Fibroblast of upper back skin (primary cell): ENCODE measurements around the gene CCDC106.

Experiments used
- DNase-seq: peaks from one replicate; pipeline ENCODE4 v3.0.0-alpha.2; 2013

The CCDC106 gene

DNA sequence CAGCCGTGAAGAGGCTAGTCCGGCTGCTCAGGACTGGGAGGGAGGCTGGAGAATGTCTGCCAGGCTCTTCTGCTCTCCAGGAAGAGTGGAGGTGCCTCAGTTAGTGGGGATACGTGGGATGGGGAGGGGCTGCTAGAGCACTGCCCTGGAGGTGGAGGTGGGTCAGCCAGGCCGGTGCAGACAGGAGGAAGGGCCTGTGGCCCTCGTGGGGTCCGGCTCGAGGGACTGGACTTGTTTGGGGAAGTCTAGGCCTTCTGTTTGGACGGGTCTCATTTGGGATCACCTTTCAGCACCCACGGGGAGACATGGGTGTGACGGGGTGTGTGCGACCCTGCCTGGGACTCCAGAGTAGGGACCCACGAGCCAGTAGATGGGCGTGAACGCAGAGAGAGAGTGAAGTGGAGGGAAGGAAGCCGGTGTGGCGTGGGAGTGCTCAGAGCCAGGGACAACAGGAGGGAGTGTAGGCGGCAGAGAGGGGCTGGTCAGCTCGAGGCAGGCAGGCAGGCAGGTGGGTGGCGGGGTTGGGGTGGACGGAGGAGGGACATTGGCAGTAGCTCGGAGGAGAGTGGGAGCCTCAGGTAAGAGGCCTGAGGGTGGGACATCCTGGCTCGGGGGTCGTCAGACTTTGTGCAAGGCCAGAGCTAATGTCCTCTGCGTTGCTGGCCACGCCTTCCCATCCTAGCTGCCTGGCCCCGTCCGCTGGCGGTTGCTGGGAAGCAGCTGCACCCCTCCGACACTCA lies 38.5 kb downstream of the CCDC106 start:
- no peak for DNase-seq

DNA sequence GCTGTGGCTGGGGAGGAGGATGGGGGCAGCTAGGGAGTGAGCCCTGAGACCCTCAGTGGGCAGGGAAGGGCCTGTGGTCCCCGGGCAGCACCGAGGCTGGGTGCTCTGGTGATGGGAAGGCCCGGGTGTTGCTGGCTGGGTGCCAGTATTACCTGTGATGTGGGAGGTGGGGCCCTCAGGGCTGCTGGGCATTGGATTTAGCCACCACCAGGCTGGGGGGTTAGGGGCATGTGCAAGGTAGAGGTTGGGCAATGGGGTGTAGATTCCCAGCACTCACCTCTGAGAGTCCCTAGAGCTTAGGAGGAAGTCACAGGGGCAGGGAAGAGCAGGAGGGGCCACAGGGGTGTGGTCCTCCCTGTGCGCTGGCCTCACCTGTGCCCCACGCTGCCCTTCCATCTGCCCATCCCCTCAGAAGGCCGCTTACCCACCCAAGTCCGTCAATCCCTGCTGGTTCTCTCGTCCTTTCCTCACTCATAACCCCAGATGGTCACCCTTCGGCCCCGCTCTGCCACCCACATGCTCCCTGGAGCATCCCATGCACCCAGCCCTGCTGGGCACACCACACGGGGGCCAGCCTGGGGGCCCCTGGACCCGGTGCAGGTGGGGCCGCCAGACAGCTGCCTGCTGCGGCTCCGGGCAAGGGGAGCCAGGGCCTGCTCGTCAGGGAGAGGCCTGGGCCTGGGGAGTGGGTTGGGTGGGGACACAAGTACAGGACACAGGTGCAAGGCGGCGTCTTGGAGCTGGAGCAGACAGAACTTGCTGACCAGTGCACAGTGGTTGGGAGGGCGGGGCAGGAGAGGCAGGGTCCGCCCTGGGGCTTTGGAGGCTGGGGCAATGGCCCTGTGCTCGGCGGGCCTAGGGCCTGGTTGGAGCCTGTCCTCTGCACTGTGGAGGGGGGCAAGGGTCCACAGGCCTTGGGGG lies 39.5 kb downstream of the CCDC106 start:
- DNase-seq = no peak

DNA sequence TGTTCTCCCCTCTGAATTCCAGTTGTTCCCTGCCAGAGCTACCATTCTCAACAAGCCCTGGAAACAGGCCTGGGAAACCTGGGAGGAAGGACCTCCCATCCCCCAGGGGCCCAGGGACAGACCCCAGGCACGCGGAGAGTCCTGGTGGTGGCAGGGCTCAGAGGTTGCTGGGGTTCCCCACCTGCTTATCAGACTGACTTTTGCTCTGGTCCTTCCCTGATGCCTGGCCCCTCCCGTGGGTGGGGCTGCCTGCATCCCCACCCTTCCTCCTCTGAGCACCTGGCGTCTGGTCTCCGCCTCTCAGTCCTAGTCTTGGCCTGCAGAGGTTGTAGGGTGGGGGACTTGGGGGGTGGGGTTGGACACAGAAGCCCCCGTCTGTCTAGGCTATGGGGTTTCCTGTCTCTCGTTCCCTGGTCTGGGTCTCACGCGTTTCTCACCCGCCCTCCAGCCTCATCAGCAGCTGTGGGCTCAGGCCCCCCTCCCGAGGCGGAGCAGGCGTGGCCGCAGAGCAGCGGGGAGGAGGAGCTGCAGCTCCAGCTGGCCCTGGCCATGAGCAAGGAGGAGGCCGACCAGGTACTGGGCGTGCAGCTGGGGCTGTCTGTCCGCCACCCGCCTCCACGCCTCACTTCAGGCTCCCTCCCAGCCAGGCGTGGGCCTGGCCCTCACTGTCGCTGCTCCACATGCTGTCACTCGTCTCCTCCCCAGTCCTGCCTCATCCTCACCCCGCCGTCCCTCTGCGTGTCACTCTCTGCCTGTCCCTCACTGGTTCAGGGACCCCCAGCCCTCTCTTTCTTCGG lies 40.6 kb downstream of the CCDC106 start:
- no peak for DNase-seq

DNA sequence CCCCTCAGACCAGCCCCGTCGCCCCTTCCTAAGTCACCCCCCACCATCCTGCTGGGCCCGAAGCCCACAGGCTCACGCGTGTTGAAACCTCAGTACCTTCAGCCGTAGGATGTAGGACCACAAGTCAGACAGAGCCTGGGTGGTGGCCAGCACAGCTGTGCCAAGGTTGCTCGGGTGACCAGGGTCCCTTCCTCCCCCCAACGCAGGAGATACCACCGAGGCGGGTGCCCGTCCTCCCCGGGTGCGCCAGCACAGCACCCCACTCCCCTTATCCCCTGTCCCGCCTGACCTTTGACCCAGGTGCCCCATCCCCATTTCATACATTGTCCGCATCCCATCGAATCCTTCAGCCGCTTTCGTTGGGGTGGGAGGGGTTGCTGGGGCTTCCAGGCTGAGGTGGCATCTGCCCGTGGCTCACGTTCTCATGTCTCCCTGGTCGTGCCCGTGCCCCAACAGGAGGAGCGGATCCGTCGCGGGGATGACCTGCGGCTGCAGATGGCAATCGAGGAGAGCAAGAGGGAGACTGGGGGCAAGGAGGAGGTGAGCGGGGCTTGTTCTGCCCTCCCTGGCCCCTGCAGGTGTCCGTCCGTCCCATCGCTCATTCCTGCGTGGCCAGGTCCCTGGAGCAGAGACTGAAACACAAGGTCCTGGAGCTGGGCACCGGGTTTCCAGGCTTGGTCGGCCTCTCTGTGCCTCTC lies 41.5 kb downstream of the CCDC106 start:
- no peak for DNase-seq

DNA sequence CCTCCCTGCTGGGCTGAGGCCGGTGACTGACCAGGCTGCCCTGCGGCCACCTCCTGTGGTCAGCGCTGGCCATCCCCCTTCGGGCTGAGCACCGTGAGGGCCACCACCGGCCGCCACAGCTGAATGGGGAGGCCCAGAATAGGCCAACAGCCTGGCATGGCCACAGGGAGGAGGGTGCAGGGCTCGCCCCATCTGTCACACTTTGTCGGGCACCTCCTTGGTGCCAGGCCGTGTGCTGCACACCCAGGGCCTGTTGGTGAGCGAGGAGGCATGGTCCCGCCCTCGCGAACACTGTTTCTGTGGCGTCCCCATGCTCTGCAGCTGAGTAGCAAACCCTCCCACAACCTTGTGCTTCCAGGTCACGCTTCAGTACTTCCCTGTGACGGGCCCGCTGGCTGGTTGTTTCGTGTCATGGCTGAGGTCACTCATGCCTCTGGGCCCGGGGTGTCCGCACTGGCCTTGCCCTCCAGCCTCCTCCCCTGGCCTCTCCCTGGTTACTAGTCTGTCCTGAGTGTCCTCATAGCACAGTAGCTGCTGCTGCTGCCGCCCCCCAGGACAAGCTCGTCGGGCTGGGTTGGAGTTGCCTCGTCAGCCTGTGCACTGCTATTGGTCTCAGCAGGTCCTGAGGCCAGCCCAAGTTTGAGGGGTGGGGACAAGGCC lies 42.2 kb downstream of the CCDC106 start:
- no peak for DNase-seq

DNA sequence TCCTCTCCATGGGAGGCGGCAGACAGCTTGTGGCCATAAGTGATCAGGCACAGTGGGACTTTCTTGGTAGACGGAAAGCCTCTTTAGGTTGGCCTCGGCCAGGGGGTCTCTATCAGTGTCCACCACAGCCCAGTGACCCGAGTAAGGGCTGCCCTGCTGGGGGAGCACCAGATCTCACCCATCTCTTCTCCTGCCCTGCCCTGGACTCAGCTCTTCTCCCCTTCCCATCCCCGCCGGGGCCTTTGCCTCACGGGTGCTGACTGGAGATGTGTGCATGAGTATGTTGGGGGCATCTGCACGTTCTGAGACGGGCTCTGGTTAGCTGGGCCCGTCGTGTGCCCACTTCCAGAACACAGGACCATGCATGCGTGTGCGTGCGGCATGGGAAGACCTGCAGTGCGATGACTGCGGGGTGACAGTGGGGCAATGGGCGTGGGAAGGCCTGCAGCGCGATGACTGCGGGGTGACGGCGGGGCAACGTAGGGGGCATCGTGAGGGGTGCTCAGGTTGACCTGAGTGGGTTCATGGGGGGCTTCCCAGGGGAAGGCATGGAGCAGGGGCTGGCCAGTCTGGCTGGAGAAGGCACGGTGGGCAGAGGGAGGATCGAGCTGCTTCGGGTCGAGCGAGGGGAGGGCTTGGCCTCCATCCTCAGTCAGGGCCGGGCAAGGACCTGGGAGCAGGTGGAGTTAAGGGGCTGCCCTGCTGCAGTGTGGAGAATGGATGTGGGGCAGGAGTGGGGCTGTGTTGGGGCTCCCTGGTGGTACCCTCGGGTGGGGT lies 42.9 kb downstream of the CCDC106 start:
- no peak for DNase-seq

DNA sequence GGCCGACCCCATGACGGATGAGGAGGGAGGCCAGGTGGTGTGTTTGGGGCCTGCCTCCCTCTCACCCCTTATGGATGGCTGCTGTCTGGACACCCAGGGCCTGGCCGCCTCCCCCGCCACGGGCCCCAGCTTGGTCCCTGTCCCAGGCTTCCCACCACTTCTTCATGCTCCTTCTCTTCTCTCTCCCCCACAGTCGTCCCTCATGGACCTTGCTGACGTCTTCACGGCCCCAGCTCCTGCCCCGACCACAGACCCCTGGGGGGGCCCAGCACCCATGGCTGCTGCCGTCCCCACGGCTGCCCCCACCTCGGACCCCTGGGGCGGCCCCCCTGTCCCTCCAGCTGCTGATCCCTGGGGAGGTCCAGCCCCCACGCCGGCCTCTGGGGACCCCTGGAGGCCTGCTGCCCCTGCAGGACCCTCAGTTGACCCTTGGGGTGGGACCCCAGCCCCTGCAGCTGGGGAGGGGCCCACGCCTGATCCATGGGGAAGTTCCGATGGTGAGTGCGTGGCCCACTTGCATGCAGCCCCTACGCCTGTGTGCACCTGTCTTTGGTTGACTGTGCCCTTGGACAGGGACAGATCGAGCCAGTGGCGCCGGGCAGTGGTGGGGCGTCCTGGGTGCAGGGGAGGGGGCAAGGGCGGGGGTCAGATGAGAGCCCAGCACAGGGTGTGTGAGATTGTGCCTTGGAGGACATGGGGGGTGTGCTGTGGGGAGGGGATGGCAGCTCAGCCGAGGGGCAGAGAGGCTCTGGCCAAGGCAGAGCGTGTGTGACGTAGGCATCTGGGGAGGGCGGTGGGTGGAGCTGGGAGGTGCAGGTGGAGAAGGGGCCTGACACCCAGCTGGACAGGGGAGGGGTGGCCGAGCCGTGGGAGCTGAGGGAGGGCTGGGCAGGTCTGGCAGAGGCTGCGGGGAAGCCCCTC lies 43.8 kb downstream of the CCDC106 start:
- no peak for DNase-seq

DNA sequence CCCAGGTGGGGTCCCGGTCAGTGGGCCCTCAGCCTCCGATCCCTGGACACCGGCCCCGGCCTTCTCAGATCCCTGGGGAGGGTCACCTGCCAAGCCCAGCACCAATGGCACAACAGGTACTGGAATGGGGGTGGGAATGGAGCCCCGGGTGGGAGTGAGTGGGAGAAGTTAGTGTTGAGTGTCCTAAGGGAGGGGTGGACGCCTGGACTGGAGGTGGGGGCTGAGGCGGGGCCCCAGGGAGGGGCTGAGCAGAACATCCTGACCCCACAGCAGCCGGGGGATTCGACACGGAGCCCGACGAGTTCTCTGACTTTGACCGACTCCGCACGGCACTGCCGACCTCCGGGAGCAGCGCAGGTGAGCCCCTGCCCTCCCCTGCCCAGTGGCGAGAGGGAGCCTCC lies 44.7 kb downstream of the CCDC106 start:
- no peak for DNase-seq

DNA sequence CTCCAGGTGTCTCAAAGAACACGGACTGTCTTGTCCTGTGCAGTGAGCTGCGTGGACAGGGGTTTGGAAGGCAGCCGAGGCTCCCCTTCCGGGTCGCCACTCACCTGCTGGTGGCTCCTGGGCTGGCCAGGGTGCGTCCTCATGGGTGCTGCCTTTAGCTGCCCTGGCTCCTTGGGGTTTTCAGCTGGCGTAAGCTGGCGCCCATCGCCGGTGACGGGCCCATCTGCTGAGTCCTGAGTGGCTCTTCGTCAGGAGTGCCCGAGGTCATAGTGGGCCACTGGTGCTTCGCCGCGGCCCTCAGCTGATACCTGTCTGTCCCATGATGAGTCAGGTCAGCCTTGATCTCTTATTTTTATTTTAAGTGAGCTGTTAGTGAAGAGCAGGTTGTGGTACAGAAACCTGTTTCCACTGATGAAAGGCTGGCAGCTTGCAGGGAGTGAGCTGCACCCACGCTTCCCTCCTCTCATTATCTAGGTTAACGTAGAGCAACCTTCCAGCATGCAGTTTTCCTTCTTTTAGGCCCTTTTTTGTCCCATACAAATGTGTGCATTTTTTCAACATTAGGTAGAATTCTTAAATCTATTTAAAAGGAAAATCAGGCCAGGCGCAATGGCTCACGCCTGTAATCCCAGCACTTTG lies 45.4 kb downstream of the CCDC106 start:
- no peak for DNase-seq

DNA sequence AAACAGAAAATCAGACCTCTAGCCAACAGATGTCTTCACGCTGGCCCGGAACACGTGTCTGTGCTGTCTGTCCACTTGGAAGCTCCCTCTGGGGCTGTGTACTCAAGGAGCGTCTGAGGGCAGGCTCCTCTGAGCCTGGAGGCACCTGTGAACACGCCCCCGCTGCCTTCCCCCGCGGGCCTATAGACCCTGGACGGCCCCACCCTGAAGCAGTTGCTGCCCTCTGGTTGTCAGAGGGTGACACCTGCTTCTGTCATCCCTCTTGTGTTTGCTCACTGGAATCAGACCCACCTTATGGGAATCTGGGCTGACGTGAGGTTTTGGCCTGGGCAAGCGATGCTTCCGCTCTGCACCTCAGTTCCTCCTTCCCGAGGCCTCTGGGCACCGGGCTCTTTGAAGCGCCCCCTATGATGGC lies 46.2 kb downstream of the CCDC106 start:
- DNase-seq = no peak

DNA sequence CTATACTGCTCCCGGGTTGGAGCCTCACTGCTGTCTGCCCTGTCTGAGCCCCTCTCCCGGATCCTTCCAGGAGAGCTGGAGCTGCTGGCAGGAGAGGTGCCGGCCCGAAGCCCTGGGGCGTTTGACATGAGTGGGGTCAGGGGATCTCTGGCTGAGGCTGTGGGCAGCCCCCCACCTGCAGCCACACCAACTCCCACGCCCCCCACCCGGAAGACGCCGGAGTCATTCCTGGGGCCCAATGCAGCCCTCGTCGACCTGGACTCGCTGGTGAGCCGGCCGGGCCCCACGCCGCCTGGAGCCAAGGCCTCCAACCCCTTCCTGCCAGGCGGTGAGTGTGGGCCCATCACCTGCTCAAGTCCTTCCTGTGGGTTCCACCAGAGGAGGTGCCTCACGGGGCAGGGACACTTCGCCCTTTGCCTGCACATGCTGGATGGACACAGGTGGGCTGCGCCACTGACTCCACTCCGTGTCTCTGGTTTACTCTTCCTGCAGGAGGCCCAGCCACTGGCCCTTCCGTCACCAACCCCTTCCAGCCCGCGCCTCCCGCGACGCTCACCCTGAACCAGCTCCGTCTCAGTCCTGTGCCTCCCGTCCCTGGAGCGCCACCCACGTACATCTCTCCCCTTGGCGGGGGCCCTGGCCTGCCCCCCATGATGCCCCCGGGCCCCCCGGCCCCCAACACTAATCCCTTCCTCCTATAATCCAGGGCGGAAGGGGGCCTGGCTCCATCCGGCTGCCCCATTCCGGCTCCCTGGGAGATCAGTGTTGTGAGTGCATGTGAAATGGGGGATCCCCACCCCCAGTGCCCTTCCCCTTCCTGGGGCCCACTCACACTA lies 46.9 kb downstream of the CCDC106 start:
- no peak for DNase-seq

DNA sequence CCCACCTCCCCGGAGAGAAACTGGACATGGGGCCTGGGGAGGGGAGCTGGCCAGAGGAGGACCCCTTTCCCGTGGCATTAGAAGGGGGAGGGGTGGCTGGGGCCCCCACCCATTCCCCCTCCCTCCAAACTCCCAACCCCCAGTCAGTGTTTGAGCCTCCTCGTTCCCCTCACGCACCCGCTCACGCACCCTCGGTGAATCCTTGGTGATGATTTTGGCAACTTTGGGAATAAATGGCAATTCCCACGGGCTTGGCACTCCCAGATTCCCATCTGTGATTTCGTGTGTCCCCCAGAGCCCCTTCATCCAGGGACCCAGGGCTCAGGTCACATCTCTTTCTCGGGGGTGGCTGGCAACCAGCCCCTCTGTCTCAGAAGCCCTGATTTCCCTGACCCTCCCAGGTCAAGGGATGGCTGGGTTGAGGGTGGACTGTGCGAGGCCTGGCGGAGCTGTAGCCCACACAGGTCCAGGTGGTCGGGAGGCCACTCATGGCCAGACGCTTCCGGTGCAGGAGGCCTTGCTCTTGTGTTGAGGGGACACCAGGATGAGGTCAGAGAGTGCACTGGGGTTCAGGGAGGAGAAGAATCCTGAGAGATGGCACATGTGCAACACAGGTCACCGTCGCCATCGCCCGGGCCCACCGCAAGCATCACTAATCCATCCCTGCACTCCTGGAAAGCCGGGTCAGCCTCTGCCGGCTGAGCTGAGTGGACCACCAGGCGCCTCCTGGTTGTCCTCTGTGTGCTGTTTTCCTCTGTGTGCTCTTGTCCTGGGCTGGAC lies 47.7 kb downstream of the CCDC106 start:
- DNase-seq = no peak

DNA sequence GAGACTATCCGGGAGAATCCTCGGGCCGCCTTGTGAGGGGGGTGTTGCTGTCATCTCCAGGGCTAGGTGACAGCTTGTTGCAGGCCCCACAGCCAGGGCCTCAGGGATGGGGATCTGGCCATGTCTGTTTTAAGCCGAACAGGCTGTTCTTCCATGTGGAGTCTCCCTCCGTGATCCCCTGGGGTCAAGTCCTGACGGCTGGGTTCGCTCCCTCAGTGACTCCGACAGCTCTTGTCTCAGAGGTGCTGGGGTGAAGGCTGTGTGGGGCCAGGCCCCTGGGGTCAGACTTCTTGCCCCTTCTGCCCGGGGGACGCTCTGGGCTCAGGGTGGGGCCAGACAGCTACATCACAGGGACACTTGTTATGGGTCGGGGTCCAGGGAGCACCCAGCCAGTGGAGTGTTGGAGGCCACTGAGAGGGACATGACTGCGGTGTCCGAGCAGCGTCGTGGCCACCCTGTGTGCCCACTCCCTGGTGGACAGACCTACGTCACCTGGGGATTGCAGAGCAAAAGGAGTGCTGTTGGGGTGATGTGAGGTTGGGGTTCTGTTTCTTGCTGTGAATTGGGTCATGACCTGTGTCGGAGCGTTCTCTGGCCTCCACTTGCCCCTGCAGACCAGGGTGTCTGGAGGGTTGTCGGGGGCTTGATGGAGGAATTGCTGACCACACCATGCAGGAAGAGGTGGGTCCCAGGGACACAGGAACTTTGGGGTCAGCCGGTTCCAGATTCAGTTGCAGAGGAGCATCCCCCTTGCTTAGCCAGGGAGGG lies 48.5 kb downstream of the CCDC106 start:
- no peak for DNase-seq

DNA sequence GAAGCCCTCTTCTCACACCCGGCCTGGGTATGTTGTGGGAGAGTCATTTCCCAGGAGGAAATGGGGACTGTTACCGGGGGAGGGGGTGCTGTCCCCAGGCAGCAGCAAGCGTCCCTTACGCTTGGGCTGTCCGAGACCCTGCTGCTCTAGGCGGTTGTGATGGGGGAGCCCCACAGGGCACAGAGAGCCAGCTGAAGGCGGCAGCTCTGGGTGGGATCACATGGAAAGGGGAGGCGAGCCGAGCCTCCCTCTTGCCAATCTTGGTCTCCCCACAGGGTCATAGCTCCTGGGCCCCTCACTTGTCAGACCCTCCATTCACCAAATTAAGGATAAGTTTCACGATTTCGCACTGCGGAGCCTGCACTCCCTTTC lies 49.0 kb downstream of the CCDC106 start:
- no peak for DNase-seq

DNA sequence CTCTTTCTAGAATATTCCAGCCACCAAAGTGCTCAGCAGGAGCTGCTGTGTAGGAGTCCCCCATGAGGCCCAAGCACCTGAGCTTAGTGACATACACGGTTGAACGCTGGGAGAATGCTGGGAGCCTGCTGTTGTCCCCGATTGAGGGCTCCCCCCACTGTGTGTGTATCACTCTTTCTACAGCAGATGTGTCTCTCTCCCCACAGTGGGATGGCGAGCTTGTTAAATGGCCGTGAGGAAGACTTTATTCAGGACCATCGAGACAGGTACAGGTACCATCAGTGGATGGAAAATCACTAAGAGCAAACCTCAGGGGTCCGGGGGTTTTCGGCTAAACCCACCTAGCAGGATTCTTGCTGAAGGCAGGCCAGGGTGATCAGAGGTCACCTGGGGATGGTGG lies 49.7 kb downstream of the CCDC106 start:
- DNase-seq = no peak

DNA sequence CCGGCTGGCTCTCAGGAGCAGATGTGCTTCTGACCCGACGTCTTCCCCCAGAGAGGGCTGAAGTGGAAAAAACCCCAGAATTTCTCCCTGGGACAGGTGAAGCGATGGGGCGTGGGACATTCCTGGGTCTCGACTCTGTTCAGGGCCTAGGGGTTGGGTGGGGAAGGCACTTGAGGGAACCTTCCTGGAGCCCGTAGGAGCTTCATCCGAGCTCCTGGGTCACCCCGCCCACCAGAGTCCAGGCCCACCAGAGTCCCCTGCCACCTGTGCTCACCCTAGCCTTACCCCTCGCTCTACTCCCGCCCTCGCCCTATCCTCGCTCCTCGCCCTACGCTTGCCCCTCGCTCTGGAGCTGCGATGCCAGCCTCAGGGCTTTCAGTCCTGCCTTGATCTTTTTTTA lies 50.2 kb downstream of the CCDC106 start:
- no peak for DNase-seq

DNA sequence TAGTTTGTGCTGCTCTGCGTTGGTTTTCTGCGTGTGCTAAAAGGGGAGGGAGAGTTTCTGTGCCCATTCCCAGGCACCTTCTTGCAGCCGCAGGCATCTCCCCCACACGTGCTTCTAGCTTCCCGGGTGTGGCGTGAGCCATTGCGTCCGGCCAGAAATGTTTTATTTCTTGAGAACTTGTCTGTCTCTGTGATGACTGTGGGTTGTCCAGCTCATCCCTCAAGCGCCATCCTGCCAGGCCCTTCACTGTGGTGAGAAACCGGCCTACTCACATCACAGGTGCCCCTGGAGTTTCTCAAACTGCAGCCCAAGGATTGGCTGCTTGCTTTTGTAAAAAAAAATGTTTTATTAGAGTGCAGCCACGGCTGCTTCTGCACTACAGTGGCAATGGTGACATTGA lies 51.2 kb downstream of the CCDC106 start:
- DNase-seq = no peak
